Calu3 (cell line): ENCODE data around the gene NTMT1. TPM values are rescaled to one million over a fixed set of nuclear protein-coding genes. Genes with fewer than 3 reads are reported as not detected.

ENCODE experiments used
- BruUV-seq: library from RNA; stranded (reverse); fragments of 400-500 nt; replicated peaks from 2 replicates; lab custom pipeline; 2021; lab: Mats Ljungman, UMichigan
- CTCF ChIA-PET: fragments of 300-600 bp; sonication (Branson Sonifier 250); formaldehyde crosslinking; loops from one replicate; lab custom pipeline; 2022; ENCODE audit warnings: antibody characterized with exemption; lab: Charles Lee
- DNase-seq: peaks from one replicate; pipeline ENCODE4 v3.0.0; 2022
- H3K27ac Mint-ChIP-seq: one replicate; pipeline ENCODE4 v1.8.0; 2022; ENCODE audit warnings: mixed read lengths; ENCODE audit not compliant: unreplicated experiment
- H3K27me3 Mint-ChIP-seq: one replicate; pipeline ENCODE4 v1.8.0; 2022; ENCODE audit warnings: mixed read lengths; ENCODE audit not compliant: unreplicated experiment
- H3K36me3 Mint-ChIP-seq: one replicate; pipeline ENCODE4 v1.8.0; 2022; ENCODE audit warnings: mild to moderate bottlenecking, moderate library complexity, mixed read lengths; ENCODE audit not compliant: insufficient read depth, unreplicated experiment
- H3K4me1 Mint-ChIP-seq: one replicate; pipeline ENCODE4 v1.8.0; 2022; ENCODE audit warnings: mild to moderate bottlenecking, low read depth, mixed read lengths; ENCODE audit not compliant: unreplicated experiment
- H3K4me3 Mint-ChIP-seq: one replicate; pipeline ENCODE4 v1.8.0; 2022; ENCODE audit warnings: mild to moderate bottlenecking, low read depth, moderate library complexity, mixed read lengths; ENCODE audit not compliant: unreplicated experiment
- H3K9me3 Mint-ChIP-seq: one replicate; pipeline ENCODE4 v1.8.0; 2022; ENCODE audit warnings: low read depth, mixed read lengths; ENCODE audit not compliant: unreplicated experiment
- intact Hi-C: fragments of 100-400 bp; cut with micrococcal nuclease; formaldehyde crosslinking; loops from one replicate; pipeline ENCODE4 v1.10.0; 2022; ENCODE audit not compliant: unreplicated experiment
- total RNA-seq: library from RNA; stranded (reverse); gene quantifications from 2 replicates; pipeline ENCODE4 v1.2.3, GENCODE V29; 2022
- TF ChIP-seq, protein P1 (sequence below): fragments of 200-600 bp; IDR thresholded peaks from one replicate; pipeline ENCODE4 v1.8.0; 2022; ENCODE audit warnings: antibody characterized with exemption; ENCODE audit not compliant: unreplicated experiment

NTMT1 gene
- total RNA-seq, 1 experiment from 2014 or later = 36.1 TPM

DNA sequence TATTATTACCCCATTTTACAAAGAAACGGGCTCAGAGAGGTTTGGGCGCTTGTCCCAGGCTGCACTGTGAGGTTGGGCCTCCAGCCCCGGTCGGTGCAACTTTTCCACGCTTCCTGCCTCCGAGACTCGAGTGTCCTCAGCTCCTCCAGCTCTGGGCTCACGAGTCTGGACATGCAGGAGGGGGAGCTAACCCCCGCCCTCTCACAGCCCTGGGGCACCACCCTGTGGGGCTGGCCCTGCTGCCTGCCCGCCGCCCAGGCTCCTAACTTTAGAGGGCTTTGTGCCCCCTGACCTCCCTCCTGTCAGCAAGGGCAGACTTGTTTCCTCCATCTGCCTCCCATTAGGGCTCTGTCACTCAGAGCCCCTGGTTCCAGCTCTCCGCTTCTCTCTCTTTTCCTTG is 20.3 kb downstream of the NTMT1 start:
- CTCF ChIA-PET = interaction anchor here (0.5 kb wide), 1 partner anchor 138 kb away, joined by 3 read pairs; no protein-coding TSS in a partner anchor
- Mint-ChIP-seq H3K4me1 (no peaks in the 10 kb centered on the region), H3K27me3 (peaks cover 14% of the 10 kb centered on the region), H3K36me3 (peaks cover 15% of the 10 kb centered on the region), H3K9me3 (no peaks in the 10 kb centered on the region), H3K4me3 (no peak overlapping the region), H3K27ac (no peak overlapping the region)
- intact Hi-C loops = no loop called here
- BruUV-seq = no TSS peak
- TF ChIP-seq, protein P1, sequence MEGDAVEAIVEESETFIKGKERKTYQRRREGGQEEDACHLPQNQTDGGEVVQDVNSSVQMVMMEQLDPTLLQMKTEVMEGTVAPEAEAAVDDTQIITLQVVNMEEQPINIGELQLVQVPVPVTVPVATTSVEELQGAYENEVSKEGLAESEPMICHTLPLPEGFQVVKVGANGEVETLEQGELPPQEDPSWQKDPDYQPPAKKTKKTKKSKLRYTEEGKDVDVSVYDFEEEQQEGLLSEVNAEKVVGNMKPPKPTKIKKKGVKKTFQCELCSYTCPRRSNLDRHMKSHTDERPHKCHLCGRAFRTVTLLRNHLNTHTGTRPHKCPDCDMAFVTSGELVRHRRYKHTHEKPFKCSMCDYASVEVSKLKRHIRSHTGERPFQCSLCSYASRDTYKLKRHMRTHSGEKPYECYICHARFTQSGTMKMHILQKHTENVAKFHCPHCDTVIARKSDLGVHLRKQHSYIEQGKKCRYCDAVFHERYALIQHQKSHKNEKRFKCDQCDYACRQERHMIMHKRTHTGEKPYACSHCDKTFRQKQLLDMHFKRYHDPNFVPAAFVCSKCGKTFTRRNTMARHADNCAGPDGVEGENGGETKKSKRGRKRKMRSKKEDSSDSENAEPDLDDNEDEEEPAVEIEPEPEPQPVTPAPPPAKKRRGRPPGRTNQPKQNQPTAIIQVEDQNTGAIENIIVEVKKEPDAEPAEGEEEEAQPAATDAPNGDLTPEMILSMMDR = no peak
- DNase-seq = no peak

DNA sequence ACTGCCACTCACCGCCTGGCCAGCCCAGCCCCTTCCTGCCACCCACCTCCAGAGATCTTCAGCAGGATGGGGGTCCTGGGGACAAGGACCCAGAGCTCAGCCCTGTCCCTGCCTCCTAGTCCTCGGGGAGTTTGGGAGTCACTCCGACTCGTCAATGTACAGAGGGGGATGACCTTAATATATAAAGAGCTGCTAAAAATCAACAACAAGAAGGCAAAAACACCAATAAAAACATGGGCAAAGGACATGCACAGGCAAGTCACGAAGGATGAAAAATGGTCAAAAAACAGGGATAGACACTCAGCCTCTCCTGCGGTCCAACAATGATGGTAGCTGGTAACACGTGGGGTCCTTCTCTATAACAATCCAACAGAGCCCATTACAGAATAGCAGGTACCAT is 20.7 kb downstream of the NTMT1 start:
- H3K4me1 Mint-ChIP-seq = no peaks in the 10 kb centered on the region
- peaks cover 14% of the 10 kb centered on the region for H3K27me3 Mint-ChIP-seq
- BruUV-seq = no TSS peak
- intact Hi-C loops = no loop called here
- H3K9me3 Mint-ChIP-seq = no peaks in the 10 kb centered on the region
- no peak for DNase-seq
- H3K36me3 Mint-ChIP-seq = peaks cover 11% of the 10 kb centered on the region
- CTCF ChIA-PET = interaction anchor here (0.5 kb wide), 1 partner anchor 137 kb away, joined by 3 read pairs; no protein-coding TSS in a partner anchor
- TF ChIP-seq, protein P1 = no peak
- H3K4me3 Mint-ChIP-seq = no peak overlapping the region
- no peak overlapping the region for H3K27ac Mint-ChIP-seq

DNA sequence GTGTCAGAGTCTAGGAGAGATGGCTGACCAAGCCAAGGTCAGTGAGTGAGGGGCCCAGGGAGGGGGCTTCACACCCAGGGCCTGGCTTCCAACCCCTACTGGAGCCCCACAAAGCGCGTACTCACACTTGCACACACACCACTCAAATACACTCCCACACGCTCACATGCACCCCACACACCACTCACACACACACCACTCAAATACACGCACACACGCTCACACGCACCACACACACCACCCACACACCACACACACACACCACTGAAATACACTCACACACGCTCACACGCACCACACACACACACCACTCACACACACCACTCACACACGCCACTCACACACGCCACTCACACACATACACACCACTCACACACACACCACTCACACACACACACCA is 21.7 kb downstream of the NTMT1 start:
- DNase-seq = no peak
- intact Hi-C loops = no loop called here
- H3K27me3 Mint-ChIP-seq = peaks cover 14% of the 10 kb centered on the region
- CTCF ChIA-PET = no interaction called here
- H3K4me1 Mint-ChIP-seq = no peaks in the 10 kb centered on the region
- BruUV-seq = no TSS peak
- TF ChIP-seq, protein P1 = no peak
- H3K4me3 Mint-ChIP-seq = no peak overlapping the region
- peaks cover 1% of the 10 kb centered on the region for H3K36me3 Mint-ChIP-seq
- no peak overlapping the region for H3K27ac Mint-ChIP-seq
- H3K9me3 Mint-ChIP-seq = no peaks in the 10 kb centered on the region

DNA sequence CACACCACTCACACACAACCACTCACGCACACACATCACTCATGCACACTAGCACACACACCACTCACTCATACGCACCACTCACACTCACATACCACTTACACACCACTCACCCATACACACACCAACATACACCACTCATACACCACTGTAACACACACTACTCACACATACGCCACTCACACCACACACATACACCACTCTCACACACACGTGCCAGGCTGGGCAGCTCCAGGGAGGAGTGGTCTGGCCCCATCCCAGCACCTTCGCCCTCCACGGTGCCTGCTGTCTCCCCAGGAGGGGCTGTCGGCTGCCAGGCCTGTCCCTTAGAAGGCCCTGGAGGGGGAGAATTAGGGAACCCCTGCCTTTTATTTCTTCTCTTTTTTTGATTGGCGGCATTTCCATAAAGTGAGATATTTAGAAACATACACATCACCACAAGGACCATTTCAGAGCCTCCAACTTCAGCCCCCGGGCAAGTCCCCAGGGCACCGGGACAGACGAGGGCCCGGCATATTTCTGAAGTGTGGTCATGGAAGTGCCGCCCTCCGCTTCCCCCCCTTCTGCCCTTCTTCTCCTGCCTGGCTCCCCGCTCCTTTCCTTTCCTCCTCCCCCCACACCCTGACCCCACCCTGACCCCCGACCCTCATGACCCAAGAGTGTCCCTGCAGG is 22.3 kb downstream of the NTMT1 start:
- Mint-ChIP-seq H3K27ac (no peak overlapping the region), H3K9me3 (no peaks in the 10 kb centered on the region), H3K4me1 (no peaks in the 10 kb centered on the region), H3K4me3 (no peak overlapping the region), H3K27me3 (peaks cover 14% of the 10 kb centered on the region), H3K36me3 (no peaks in the 10 kb centered on the region)
- DNase-seq = no peak
- intact Hi-C loops = no loop called here
- BruUV-seq = no TSS peak
- CTCF ChIA-PET = no interaction called here
- TF ChIP-seq, protein P1 = no peak
